GM13977 (cell line): ENCODE data around the gene CDH7.

Source experiments
- DNase-seq: peaks from one replicate; pipeline ENCODE4 v3.0.0; 2012; ENCODE audit warnings: low spot score
- in situ Hi-C: fragments of 300-500 bp; cut with MboI; formaldehyde crosslinking; loops from one replicate; pipeline ENCODE4 v1.12.0; 2022; ENCODE audit warnings: low sequenced_read_pairs, low pct_unique_long_range_greater_than_20kb, mixed read lengths, inconsistent platforms; ENCODE audit not compliant: unreplicated experiment
- TF ChIP-seq, protein P1 (sequence below): IDR thresholded peaks from 2 replicates; pipeline ENCODE4 v1.5.1; 2012; ENCODE audit warnings: mild to moderate bottlenecking, control low read depth; ENCODE audit not compliant: insufficient read depth; ENCODE audit errors: extremely low read depth, missing control alignments

Gene CDH7

GRCh38 chr18:65919018-65919417 is 168.2 kb downstream of the CDH7 start:
- in situ Hi-C loops, result no loop called here
- DNase-seq, result no peak
- TF ChIP-seq, protein P1, sequence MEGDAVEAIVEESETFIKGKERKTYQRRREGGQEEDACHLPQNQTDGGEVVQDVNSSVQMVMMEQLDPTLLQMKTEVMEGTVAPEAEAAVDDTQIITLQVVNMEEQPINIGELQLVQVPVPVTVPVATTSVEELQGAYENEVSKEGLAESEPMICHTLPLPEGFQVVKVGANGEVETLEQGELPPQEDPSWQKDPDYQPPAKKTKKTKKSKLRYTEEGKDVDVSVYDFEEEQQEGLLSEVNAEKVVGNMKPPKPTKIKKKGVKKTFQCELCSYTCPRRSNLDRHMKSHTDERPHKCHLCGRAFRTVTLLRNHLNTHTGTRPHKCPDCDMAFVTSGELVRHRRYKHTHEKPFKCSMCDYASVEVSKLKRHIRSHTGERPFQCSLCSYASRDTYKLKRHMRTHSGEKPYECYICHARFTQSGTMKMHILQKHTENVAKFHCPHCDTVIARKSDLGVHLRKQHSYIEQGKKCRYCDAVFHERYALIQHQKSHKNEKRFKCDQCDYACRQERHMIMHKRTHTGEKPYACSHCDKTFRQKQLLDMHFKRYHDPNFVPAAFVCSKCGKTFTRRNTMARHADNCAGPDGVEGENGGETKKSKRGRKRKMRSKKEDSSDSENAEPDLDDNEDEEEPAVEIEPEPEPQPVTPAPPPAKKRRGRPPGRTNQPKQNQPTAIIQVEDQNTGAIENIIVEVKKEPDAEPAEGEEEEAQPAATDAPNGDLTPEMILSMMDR, result no peak

DNA sequence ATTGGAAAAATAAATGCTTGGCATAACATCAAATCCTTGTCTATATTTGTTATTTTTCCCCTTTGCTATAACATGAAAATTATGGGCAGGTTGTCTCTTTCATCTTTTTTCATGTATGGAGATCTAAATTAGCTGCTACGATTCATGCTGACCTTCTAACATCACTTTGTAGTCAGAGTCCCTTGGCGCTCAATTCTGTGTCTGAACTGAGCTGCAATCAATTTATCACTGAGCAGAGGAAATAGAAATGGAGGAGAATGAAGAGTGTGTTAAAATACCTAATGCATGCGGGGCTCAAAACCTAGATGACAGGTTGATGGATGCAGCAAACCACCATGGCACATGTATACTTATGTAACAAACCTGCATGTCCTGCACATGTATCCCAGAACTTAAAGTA is 168.9 kb downstream of the CDH7 start:
- in situ Hi-C loops, result no loop called here
- no peak for DNase-seq
- TF ChIP-seq, protein P1, result no peak

GRCh38 chr18:65922103-65922502 is 171.3 kb downstream of the CDH7 start:
- TF ChIP-seq, protein P1, result no peak
- in situ Hi-C loops, result no loop called here
- DNase-seq, result no peak

DNA sequence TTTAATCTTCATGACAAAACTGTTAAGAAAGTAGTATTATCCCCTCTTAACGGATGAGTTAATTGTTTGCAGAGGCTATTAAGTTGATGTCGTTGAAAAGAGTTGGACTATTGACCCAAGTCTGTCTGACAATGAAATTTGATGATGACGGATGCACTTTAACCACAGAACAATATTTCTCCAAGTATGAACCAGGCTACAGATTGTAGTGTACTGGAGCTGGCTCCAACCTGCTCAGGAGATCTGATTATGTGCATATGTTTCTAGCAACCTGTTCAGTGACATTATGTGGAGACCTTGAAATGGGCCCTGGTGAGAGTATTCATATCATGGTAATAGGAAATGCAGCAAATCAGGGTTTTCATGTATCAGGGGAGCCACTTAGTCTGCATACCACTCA is 174.1 kb downstream of the CDH7 start:
- no peak for DNase-seq
- TF ChIP-seq, protein P1, result no peak
- in situ Hi-C loops, result no loop called here

DNA sequence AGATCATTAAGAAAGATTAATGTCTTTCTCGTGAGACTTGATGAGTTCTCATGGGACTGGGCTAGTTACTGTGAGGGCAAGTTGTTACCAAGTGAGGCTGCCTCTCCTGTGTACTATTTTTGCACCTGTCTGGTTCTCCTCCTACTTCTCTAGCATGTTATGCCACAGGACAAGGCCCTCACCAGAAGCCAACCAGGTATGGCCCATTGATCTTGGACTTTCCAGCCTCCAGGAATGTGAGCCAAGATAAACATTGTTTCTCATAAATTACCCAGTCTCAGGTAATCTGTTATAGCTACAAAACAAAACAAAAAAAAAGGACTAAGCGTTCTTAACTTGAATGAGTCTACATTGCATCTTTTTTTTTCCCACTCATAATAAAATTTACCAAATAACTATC is 184.1 kb downstream of the CDH7 start:
- DNase-seq, result no peak
- TF ChIP-seq, protein P1, result no peak
- in situ Hi-C loops, result no loop called here

DNA sequence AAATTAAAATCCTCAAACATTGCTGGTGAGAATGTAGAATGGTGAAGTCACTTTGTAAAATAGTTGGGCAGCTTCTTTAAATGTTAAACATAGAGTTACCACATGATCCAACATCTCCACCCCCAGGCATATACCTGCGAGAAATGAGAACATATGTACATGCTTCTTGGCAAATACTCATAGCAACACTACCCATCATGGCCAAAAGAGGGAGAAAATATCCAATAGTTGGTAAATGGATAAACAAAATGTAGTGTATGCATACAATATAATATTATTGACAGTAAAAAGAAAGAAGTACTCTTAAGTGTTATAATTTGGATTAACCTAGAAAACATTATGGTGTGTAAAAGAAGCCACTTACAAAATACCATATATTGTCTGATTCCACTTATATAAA is 185.9 kb downstream of the CDH7 start:
- in situ Hi-C loops, result no loop called here
- DNase-seq, result no peak
- TF ChIP-seq, protein P1, result no peak

DNA sequence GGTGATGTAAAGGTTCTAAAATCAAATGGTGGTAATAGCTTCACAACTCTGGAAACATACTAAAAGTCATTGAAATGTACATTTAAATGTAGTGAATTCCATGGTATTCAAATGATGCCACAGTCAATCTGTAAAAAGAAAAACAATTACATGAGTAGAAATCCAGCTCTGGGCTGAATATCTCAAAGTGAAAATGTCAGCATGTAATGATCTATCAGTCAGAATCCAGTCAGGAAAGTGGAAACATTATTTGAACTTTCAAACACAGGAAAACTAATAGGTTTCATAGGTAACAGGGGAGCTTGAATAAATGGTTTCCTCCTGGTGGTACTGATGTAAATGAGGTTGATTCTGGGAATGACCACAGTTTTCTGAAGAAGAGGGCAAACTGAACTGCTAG is 186.4 kb downstream of the CDH7 start:
- TF ChIP-seq, protein P1, result no peak
- in situ Hi-C loops, result no loop called here
- DNase-seq, result no peak
